ENCODE results near the gene TMEM229A.

Gene TMEM229A

DNA sequence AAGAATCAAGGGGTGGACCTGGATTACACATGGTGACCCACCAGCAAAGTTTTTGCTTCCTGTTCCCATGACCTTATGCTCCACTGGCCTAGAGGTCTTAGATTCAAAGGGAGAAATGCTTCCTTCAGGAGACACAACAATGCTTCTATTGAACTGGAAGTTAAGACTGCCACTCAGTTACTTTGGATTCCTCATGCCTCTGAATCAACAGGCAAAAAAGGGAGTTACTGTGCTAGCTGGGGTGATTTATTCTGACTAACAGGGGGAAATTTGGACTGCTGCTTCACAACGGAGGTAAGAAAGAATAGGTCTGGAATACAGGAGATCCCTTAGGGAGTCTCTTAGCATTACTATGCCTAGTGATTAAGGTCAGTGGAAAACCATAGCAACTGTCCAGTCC is 10.3 kb downstream of the TMEM229A start:
- no peaks in the 10 kb centered on the region for H3K36me3 ChIP-seq (ENCODE audit: control insufficient read depth in 1 of 2, insufficient read depth in 2 of 2, low read length in 2 of 2)
- no peak overlapping the region for H4K91ac ChIP-seq (ENCODE audit: low read depth, low read length)
- H2AFZ ChIP-seq (ENCODE audit: insufficient read depth, low read length, poor library complexity), result no peak overlapping the region
- H3K79me1 ChIP-seq (ENCODE audit: low read length), result no peaks in the 10 kb centered on the region
- no peak for DNase-seq
- no peak overlapping the region for H3K9ac ChIP-seq (ENCODE audit: low read length)
- H3K79me2 ChIP-seq (ENCODE audit: control insufficient read depth, insufficient read depth, low read length, poor library complexity), result no peaks in the 10 kb centered on the region
- no peak overlapping the region for H3K4me2 ChIP-seq (ENCODE audit: low read length)
- no peak overlapping the region for H3K14ac ChIP-seq (ENCODE audit: low read length)
- no peak overlapping the region for H3K23ac ChIP-seq (ENCODE audit: low read length)
- no peak overlapping the region for H3K27ac ChIP-seq (ENCODE audit: low read depth, low read length)
- WGBS (ENCODE audit: extremely low coverage, insufficient coverage, insufficient read length), result no CpG with 5 or more reads among the region's 1 CpG
- no peaks in the 10 kb centered on the region for H3K27me3 ChIP-seq (ENCODE audit: insufficient read depth, low read length)
- no peak overlapping the region for H2BK120ac ChIP-seq (ENCODE audit: insufficient read depth, low read length, poor library complexity)
- no peak overlapping the region for H2AK5ac ChIP-seq (ENCODE audit: low read length)
- H3K4me3 ChIP-seq (ENCODE audit: low read depth, low read length), result no peak overlapping the region
- no peak overlapping the region for H4K12ac ChIP-seq (ENCODE audit: low read depth, low read length)
- no peak overlapping the region for H3K18ac ChIP-seq (ENCODE audit: low read length)
- H4K8ac ChIP-seq (ENCODE audit: low read depth, low read length), result no peak overlapping the region
- no peak overlapping the region for H3K4ac ChIP-seq (ENCODE audit: low read depth, low read length)
- no peaks in the 10 kb centered on the region for H3K4me1 ChIP-seq (ENCODE audit: control insufficient read depth in 1 of 2, insufficient read depth in 2 of 2, low read length in 2 of 2)
- no peak overlapping the region for H2BK5ac ChIP-seq (ENCODE audit: low read depth, low read length, poor library complexity)
- H2BK12ac ChIP-seq (ENCODE audit: low read length), result no peak overlapping the region
- no peaks in the 10 kb centered on the region for H3K9me3 ChIP-seq (ENCODE audit: insufficient read depth, low read depth, low read length)

DNA sequence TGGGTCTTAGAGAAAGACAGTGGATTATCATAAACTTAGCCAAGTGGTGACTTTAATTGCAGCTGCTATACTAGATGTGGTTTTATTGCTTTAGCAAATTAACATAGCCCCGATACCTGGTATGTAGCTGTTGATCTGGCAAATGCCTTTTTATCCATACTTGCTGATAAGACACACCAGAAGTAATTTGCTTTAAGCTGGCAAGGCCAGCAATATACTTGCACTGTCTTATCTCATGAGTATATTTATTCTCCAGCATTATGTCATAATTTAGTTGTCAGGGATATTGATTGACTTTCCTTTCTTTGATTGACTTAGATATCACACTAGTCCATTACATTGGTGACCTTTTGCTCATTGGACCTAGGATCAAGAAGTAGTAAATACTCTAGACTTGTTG is 12.8 kb downstream of the TMEM229A start:
- H3K27me3 ChIP-seq (ENCODE audit: insufficient read depth, low read length), result no peaks in the 10 kb centered on the region

DNA sequence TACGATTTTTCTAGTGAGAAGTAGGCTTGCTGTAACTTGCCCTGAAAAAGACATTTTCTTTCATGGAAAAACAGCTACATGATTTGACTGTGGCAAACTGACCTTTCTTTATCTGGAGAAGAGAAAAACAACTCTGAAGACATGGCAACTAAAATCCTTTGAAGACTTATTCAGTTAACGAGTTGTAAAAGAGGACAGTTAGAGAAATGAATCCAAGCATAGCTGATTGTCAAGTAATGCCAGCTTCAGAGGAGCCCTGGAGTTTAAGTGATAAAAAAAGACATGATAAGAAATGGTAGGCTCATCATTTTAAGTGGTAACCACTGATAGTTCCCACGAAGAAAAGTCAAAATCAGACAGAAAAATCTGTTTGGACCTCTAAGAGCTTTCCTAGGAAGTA is 19.6 kb downstream of the TMEM229A start:
- Histone ChIP-seq H3K27ac (ENCODE audit: low read depth, low read length) (no peak overlapping the region), H2AFZ (ENCODE audit: insufficient read depth, low read length, poor library complexity) (no peak overlapping the region), H3K79me2 (ENCODE audit: control insufficient read depth, insufficient read depth, low read length, poor library complexity) (no peaks in the 10 kb centered on the region), H2BK120ac (ENCODE audit: insufficient read depth, low read length, poor library complexity) (no peak overlapping the region), H3K9ac (ENCODE audit: low read length) (no peak overlapping the region), H4K12ac (ENCODE audit: low read depth, low read length) (no peak overlapping the region), H3K4me1 (ENCODE audit: control insufficient read depth in 1 of 2, insufficient read depth in 2 of 2, low read length in 2 of 2) (no peaks in the 10 kb centered on the region), H2BK5ac (ENCODE audit: low read depth, low read length, poor library complexity) (no peak overlapping the region), H3K18ac (ENCODE audit: low read length) (no peak overlapping the region), H3K14ac (ENCODE audit: low read length) (no peak overlapping the region), H4K91ac (ENCODE audit: low read depth, low read length) (no peak overlapping the region), H2BK12ac (ENCODE audit: low read length) (no peak overlapping the region), H3K27me3 (ENCODE audit: insufficient read depth, low read length) (no peaks in the 10 kb centered on the region), H3K23ac (ENCODE audit: low read length) (no peak overlapping the region), H3K79me1 (ENCODE audit: low read length) (no peaks in the 10 kb centered on the region), H3K4me3 (ENCODE audit: low read depth, low read length) (no peak overlapping the region), H4K8ac (ENCODE audit: low read depth, low read length) (no peak overlapping the region), H3K36me3 (ENCODE audit: control insufficient read depth in 1 of 2, insufficient read depth in 2 of 2, low read length in 2 of 2) (no peaks in the 10 kb centered on the region), H3K9me3 (ENCODE audit: insufficient read depth, low read depth, low read length) (no peaks in the 10 kb centered on the region), H2AK5ac (ENCODE audit: low read length) (no peak overlapping the region), H3K4ac (ENCODE audit: low read depth, low read length) (no peak overlapping the region), H3K4me2 (ENCODE audit: low read length) (no peak overlapping the region)
- no peak for DNase-seq
- no CpG with 5 or more reads among the region's 3 CpGs for WGBS (ENCODE audit: extremely low coverage, insufficient coverage, insufficient read length)

More for the DNA sequence above, 12.8 kb downstream of the TMEM229A start:
- Histone ChIP-seq H2BK5ac (ENCODE audit: low read depth, low read length, poor library complexity) (no peak overlapping the region), H3K79me1 (ENCODE audit: low read length) (no peaks in the 10 kb centered on the region), H4K12ac (ENCODE audit: low read depth, low read length) (no peak overlapping the region), H3K4me1 (ENCODE audit: control insufficient read depth in 1 of 2, insufficient read depth in 2 of 2, low read length in 2 of 2) (no peaks in the 10 kb centered on the region), H2AK5ac (ENCODE audit: low read length) (no peak overlapping the region), H3K23ac (ENCODE audit: low read length) (no peak overlapping the region), H3K36me3 (ENCODE audit: control insufficient read depth in 1 of 2, insufficient read depth in 2 of 2, low read length in 2 of 2) (no peaks in the 10 kb centered on the region), H3K79me2 (ENCODE audit: control insufficient read depth, insufficient read depth, low read length, poor library complexity) (no peaks in the 10 kb centered on the region), H3K27ac (ENCODE audit: low read depth, low read length) (no peak overlapping the region), H4K91ac (ENCODE audit: low read depth, low read length) (no peak overlapping the region), H3K4me2 (ENCODE audit: low read length) (no peak overlapping the region), H2AFZ (ENCODE audit: insufficient read depth, low read length, poor library complexity) (no peak overlapping the region), H3K18ac (ENCODE audit: low read length) (no peak overlapping the region), H3K4ac (ENCODE audit: low read depth, low read length) (no peak overlapping the region), H3K14ac (ENCODE audit: low read length) (no peak overlapping the region), H2BK120ac (ENCODE audit: insufficient read depth, low read length, poor library complexity) (no peak overlapping the region), H3K9me3 (ENCODE audit: insufficient read depth, low read depth, low read length) (no peaks in the 10 kb centered on the region), H3K9ac (ENCODE audit: low read length) (no peak overlapping the region), H3K4me3 (ENCODE audit: low read depth, low read length) (no peak overlapping the region), H2BK12ac (ENCODE audit: low read length) (no peak overlapping the region), H4K8ac (ENCODE audit: low read depth, low read length) (no peak overlapping the region)
- no peak for DNase-seq
- no CpG with 5 or more reads among the region's 1 CpG for WGBS (ENCODE audit: extremely low coverage, insufficient coverage, insufficient read length)

- Histone ChIP-seq H4K91ac (ENCODE audit: low read depth, low read length) (no peak overlapping the region), H3K18ac (ENCODE audit: low read length) (no peak overlapping the region), H3K79me1 (ENCODE audit: low read length) (no peaks in the 10 kb centered on the region), H3K4me3 (ENCODE audit: low read depth, low read length) (no peak overlapping the region), H2AFZ (ENCODE audit: insufficient read depth, low read length, poor library complexity) (no peak overlapping the region), H3K23ac (ENCODE audit: low read length) (no peak overlapping the region), H4K12ac (ENCODE audit: low read depth, low read length) (no peak overlapping the region), H2BK5ac (ENCODE audit: low read depth, low read length, poor library complexity) (no peak overlapping the region), H2AK5ac (ENCODE audit: low read length) (no peak overlapping the region), H2BK120ac (ENCODE audit: insufficient read depth, low read length, poor library complexity) (no peak overlapping the region), H3K79me2 (ENCODE audit: control insufficient read depth, insufficient read depth, low read length, poor library complexity) (no peaks in the 10 kb centered on the region), H3K27me3 (ENCODE audit: insufficient read depth, low read length) (no peaks in the 10 kb centered on the region), H3K4me2 (ENCODE audit: low read length) (no peak overlapping the region), H4K8ac (ENCODE audit: low read depth, low read length) (no peak overlapping the region), H2BK12ac (ENCODE audit: low read length) (no peak overlapping the region), H3K9me3 (ENCODE audit: insufficient read depth, low read depth, low read length) (no peaks in the 10 kb centered on the region), H3K4me1 (ENCODE audit: control insufficient read depth in 1 of 2, insufficient read depth in 2 of 2, low read length in 2 of 2) (no peaks in the 10 kb centered on the region), H3K4ac (ENCODE audit: low read depth, low read length) (no peak overlapping the region), H3K9ac (ENCODE audit: low read length) (no peak overlapping the region), H3K36me3 (ENCODE audit: control insufficient read depth in 1 of 2, insufficient read depth in 2 of 2, low read length in 2 of 2) (no peaks in the 10 kb centered on the region), H3K27ac (ENCODE audit: low read depth, low read length) (no peak overlapping the region), H3K14ac (ENCODE audit: low read length) (no peak overlapping the region)
- DNase-seq, result no peak
- no CpG with 5 or more reads among the region's 3 CpGs for WGBS (ENCODE audit: extremely low coverage, insufficient coverage, insufficient read length)
Measured at GRCh38 chr7:124012864-124013263, 20.0 kb downstream of the TMEM229A start.
